C4-2B (cell line): ENCODE results near the gene ZNF528.

Experiments used
- ZFX ChIP-seq: fragments of 450-650 bp; IDR thresholded peaks from 2 replicates; pipeline ENCODE4 v1.6.1; 2017
- TF ChIP-seq, protein P1 (sequence below): fragments of 450-650 bp; conservative IDR thresholded peaks from 2 replicates; pipeline ENCODE4 v1.5.1; 2017; ENCODE audit warnings: mild to moderate bottlenecking

DNA sequence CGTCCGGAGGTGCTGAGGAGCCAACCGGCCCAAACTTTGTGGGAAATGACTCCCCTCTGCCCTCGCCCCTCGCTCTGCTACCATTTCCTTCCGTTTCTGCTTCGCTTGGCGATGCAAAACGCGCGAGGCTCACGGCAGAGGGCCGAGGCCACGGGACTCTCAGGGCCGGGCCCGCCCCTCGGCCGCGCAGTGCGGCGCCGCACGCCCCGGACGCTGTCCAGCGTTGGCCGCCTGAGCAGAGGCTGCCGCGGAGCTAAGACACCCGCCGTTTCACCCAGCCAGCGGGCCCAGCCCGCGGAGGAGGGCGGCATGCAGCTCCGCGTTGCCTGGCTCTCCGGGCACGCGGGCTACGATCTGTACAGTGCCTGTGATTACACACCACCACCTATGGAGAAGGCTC lies 53.6 kb downstream of the ZNF528 start:
- TF ChIP-seq, protein P1, sequence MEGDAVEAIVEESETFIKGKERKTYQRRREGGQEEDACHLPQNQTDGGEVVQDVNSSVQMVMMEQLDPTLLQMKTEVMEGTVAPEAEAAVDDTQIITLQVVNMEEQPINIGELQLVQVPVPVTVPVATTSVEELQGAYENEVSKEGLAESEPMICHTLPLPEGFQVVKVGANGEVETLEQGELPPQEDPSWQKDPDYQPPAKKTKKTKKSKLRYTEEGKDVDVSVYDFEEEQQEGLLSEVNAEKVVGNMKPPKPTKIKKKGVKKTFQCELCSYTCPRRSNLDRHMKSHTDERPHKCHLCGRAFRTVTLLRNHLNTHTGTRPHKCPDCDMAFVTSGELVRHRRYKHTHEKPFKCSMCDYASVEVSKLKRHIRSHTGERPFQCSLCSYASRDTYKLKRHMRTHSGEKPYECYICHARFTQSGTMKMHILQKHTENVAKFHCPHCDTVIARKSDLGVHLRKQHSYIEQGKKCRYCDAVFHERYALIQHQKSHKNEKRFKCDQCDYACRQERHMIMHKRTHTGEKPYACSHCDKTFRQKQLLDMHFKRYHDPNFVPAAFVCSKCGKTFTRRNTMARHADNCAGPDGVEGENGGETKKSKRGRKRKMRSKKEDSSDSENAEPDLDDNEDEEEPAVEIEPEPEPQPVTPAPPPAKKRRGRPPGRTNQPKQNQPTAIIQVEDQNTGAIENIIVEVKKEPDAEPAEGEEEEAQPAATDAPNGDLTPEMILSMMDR = no peak
- TF ChIP-seq ZFX = no peak
